Upper lobe of left lung (tissue), 6 donors: ENCODE measurements around the gene LMO1. TPM values are rescaled to one million over a fixed set of nuclear protein-coding genes. Genes with fewer than 3 reads are reported as not detected.

Experiments used
- ATAC-seq, 2 donors: fragments of 200-7000 bp; cut with Tn5 transposase; one replicate each; pipeline ENCODE4 v1.9.1; 2022; ENCODE audit warnings: mild to moderate bottlenecking in 2 of 2, moderate library complexity in 2 of 2; ENCODE audit not compliant: low FRiP score in 2 of 2
- DNase-seq, 2 donors: peaks; one replicate each; pipeline ENCODE4 v3.0.0-alpha.2; 2019 to 2020
- H3K27ac ChIP-seq, 4 donors: fragments of 200-600 bp; sonication (generic); one replicate each; pipeline ENCODE4 v1.5.1; 2016 to 2019
- H3K27me3 ChIP-seq, 4 donors: fragments of 200-600 bp; sonication (generic); one replicate each; pipeline ENCODE4 v1.5.1; 2017 to 2019
- H3K36me3 ChIP-seq, 4 donors: fragments of 200-600 bp; sonication (generic); one replicate each; pipeline ENCODE4 v1.5.1; 2016 to 2019
- H3K4me1 ChIP-seq, 4 donors: fragments of 200-600 bp; sonication (generic); one replicate each; pipeline ENCODE4 v1.5.1; 2018 to 2019
- H3K4me3 ChIP-seq, 4 donors: fragments of 200-600 bp; sonication (generic); one replicate each; pipeline ENCODE4 v1.5.1; 2017 to 2019; ENCODE audit warnings: mild to moderate bottlenecking in 2 of 4, moderate library complexity in 1 of 4
- H3K9me3 ChIP-seq, 4 donors: fragments of 200-600 bp; sonication (generic); one replicate each; pipeline ENCODE4 v1.5.1; 2018 to 2019
- CTCF ChIP-seq, 6 experiments: fragments of 450-650 bp in 4 of 6; fragments of 200-600 bp in 2 of 6; sonication (generic) in 2 of 6; IDR thresholded peaks; one replicate each; pipeline ENCODE4 v1.5.1; 2016 to 2019; ENCODE audit warnings: antibody characterized with exemption in 6 of 6
- EP300 ChIP-seq, 4 donors: sonication (generic); formaldehyde crosslinking; IDR thresholded peaks; one replicate each; pipeline ENCODE4 v1.5.1; 2017; ENCODE audit warnings: antibody characterized with exemption in 4 of 4, control low read depth in 2 of 4
- POLR2A ChIP-seq, 4 donors: fragments of 450-650 bp; IDR thresholded peaks; one replicate each; pipeline ENCODE4 v1.5.1; 2016 to 2017; ENCODE audit warnings: antibody characterized with exemption in 4 of 4, mild to moderate bottlenecking in 2 of 4
- POLR2AphosphoS5 ChIP-seq, 2 donors: sonication (generic); formaldehyde crosslinking; IDR thresholded peaks; one replicate each; pipeline ENCODE4 v1.5.1; 2017; ENCODE audit warnings: antibody characterized with exemption in 2 of 2
- WGBS, 2 donors: methylation state at CpG; one replicate each; pipeline ENCODE4 v1.1.5; 2017 to 2018; 5-methylcytosine and 5-hydroxymethylcytosine counted together
- total RNA-seq, 6 donors: library from RNA; depleted of rRNA in 4 of 6; stranded (reverse); fragments of >200 nt in 4 of 6; gene quantifications; one replicate each; pipeline versions ENCODE4 v1.1.0 to v1.2.1, GENCODE V29; 2016 to 2021
- donor health status: DM: no; HTN: no; CAD: no; lungs with moderate emphysema.
- donor health status: DM: no; HTN: yes; CAD: no; lungs with severe emphysema.

The LMO1 gene
- total RNA-seq, 6 donors from 2014 or later: 0.79 to 2.1 TPM; not detected in 4

GRCh38 chr11:8194956-8195355 lies 68.7 kb downstream of the LMO1 start:
- no peak for TF ChIP-seq POLR2AphosphoS5 (IDR thresholded peaks at IDR 0.05)
- TF ChIP-seq EP300 (IDR thresholded peaks at IDR 0.05): no peak
- TF ChIP-seq POLR2A (IDR thresholded peaks at IDR 0.05): no peak
- TF ChIP-seq CTCF (IDR thresholded peaks at IDR 0.05): no peak
- H3K4me1 ChIP-seq: no peaks in the 10 kb centered on the region
- no peak overlapping the region for H3K27ac ChIP-seq
- DNase-seq (no peak), ATAC-seq (no peak)
- no peaks in the 10 kb centered on the region for H3K9me3 ChIP-seq
- no peaks in the 10 kb centered on the region for H3K27me3 ChIP-seq
- H3K36me3 ChIP-seq: no peaks in the 10 kb centered on the region
- 66 to 69% methylated on average over 4 of the region's 4 CpGs for WGBS, 2 donors
- no peak overlapping the region for H3K4me3 ChIP-seq

DNA sequence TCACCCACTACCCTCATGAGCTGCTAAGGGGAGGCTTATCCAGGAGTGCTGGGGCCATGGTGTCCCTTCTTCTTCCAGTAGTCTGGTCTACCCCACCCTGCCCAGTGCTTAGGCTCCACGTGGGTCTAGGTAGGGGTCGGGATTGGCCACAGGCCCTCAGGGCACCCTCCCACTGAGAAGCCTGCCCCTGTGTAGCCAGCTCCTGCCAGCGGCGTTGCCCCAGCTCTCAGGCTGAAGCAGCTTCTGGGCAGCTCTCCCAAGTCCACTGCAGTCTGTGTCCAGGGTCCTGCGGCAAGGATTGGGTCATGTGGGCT lies 70.8 kb downstream of the LMO1 start:
- 32% methylated on average over 4 of the region's 5 CpGs; no CpG with 5 or more reads in 1 of the 2 donors for WGBS, 2 donors
- Histone ChIP-seq H3K27ac (no peak overlapping the region), H3K9me3 (no peaks in the 10 kb centered on the region), H3K4me1 (no peaks in the 10 kb centered on the region), H3K4me3 (no peak overlapping the region), H3K27me3 (no peaks in the 10 kb centered on the region), H3K36me3 (no peaks in the 10 kb centered on the region)
- DNase-seq (peak in 1 of 2 donors; percentile 59), ATAC-seq (peak; percentile 21)
- TF ChIP-seq POLR2A (IDR thresholded peaks at IDR 0.05) (no peak), EP300 (IDR thresholded peaks at IDR 0.05) (no peak), POLR2AphosphoS5 (IDR thresholded peaks at IDR 0.05) (no peak), CTCF (IDR thresholded peaks at IDR 0.05) (no peak)

- Histone ChIP-seq H3K4me3 (no peak overlapping the region), H3K9me3 (no peaks in the 10 kb centered on the region), H3K27ac (no peak overlapping the region), H3K4me1 (no peaks in the 10 kb centered on the region), H3K36me3 (no peaks in the 10 kb centered on the region), H3K27me3 (no peaks in the 10 kb centered on the region)
- TF ChIP-seq POLR2AphosphoS5 (IDR thresholded peaks at IDR 0.05): no peak
- no peak for TF ChIP-seq EP300 (IDR thresholded peaks at IDR 0.05)
- TF ChIP-seq CTCF (IDR thresholded peaks at IDR 0.05): peak; percentile 47 to 77 (median 64)
- ATAC-seq (peak; percentile 65 to 78), DNase-seq (peak; percentile 44 to 61)
- 69 to 70% methylated on average over 18 to 19 of the region's 19 CpGs for WGBS, 2 donors
These were observed 71.4 kb downstream of the LMO1 start for GRCh38 chr11:8192016-8192895.

GRCh38 chr11:8190431-8190830 lies 73.2 kb downstream of the LMO1 start:
- Histone ChIP-seq H3K9me3 (no peaks in the 10 kb centered on the region), H3K27me3 (no peaks in the 10 kb centered on the region), H3K4me3 (no peak overlapping the region), H3K27ac (no peak overlapping the region), H3K4me1 (no peaks in the 10 kb centered on the region), H3K36me3 (no peaks in the 10 kb centered on the region)
- WGBS, 2 donors: 42 to 44% methylated on average over 2 of the region's 2 CpGs
- no peak for DNase-seq
- TF ChIP-seq CTCF (IDR thresholded peaks at IDR 0.05): no peak
- TF ChIP-seq POLR2A (IDR thresholded peaks at IDR 0.05): no peak
- TF ChIP-seq POLR2AphosphoS5 (IDR thresholded peaks at IDR 0.05): no peak
- no peak for TF ChIP-seq EP300 (IDR thresholded peaks at IDR 0.05)
- no peak for ATAC-seq

GRCh38 chr11:8186429-8186828 lies 77.2 kb downstream of the LMO1 start:
- no peaks in the 10 kb centered on the region for H3K36me3 ChIP-seq
- no peak overlapping the region for H3K4me3 ChIP-seq
- H3K27me3 ChIP-seq: no peaks in the 10 kb centered on the region
- WGBS, 2 donors: 73 to 94% methylated on average over 2 of the region's 2 CpGs
- DNase-seq: no peak
- no peaks in the 10 kb centered on the region for H3K9me3 ChIP-seq
- no peak for ATAC-seq
- H3K27ac ChIP-seq: no peak overlapping the region
- no peak for TF ChIP-seq POLR2AphosphoS5 (IDR thresholded peaks at IDR 0.05)
- no peak for TF ChIP-seq EP300 (IDR thresholded peaks at IDR 0.05)
- TF ChIP-seq POLR2A (IDR thresholded peaks at IDR 0.05): no peak
- TF ChIP-seq CTCF (IDR thresholded peaks at IDR 0.05): no peak
- H3K4me1 ChIP-seq: no peaks in the 10 kb centered on the region
